NCI-H460 (cell line): ENCODE measurements around the gene CYP2A7. TPM values are rescaled to one million over a fixed set of nuclear protein-coding genes. Genes with fewer than 3 reads are reported as not detected.
"Not testable (repeated sequence)": the region's sequence is repeated elsewhere in the genome, so short reads cannot be mapped to it uniquely, and the experiment has no call there.

Experiments
- DNase-seq: peaks from one replicate; pipeline ENCODE4 v3.0.0-alpha.2; 2016; ENCODE audit warnings: low read depth; ENCODE audit errors: extremely low read depth
- total RNA-seq: library from RNA; depleted of rRNA; stranded (reverse); fragments of >200 nt; shearing (Covaris generic); gene quantifications from 2 replicates; pipeline ENCODE4 v1.2.3, GENCODE V29; 2014

Gene CYP2A7
- total RNA-seq, 1 experiment from 2014 or later = not detected

GRCh38 chr19:40900521-40900920 is 18.5 kb upstream of the CYP2A7 start:
- DNase-seq = not testable (repeated sequence)

GRCh38 chr19:40899964-40900363 is 17.9 kb upstream of the CYP2A7 start:
- DNase-seq = not testable (repeated sequence)

DNA sequence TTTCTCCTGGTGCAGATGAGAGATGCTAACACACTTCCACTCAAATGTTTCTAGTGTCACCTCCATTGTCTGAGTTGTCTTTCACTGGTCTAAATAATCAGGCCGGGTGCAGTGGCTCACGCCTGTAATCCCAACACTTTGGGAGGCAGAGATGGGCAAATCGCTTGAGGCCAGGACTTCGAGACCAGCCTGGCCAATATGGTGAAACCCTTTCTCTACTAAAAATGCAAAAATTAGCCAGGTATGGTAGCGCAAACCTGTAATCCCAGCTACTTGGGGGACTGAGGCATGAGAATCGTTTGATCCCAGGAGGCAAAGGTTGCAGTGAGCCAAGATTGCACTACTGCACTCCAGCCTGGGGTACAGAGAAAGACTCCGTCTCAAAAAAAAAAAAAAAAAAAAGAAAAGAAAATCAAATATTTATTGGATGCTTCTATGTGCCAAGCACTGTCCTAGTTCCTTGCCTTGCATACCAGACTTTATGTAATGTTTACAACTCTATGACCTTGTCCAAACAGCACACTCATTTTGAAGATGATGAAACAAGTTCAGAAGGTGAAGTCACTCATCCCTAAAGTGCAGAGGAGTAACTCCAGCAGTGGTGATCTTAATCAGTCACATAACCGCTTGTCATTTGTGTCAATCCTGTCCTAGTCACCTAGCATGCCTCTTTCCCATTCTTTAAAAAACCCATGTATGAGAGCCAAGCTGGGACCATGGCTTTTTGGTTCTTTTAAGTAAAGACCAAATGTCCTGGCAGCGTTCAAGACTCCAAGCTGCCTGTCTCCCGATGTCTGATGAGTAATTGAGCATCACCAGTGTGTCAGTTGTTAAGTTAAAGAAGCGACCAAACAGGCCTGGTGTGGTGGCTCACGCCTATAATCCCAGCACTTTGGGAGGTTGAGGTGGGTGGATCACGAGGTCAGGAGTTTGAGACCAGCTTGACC is 15.1 kb upstream of the CYP2A7 start:
- peak; percentile 16 for DNase-seq

- DNase-seq = no peak
Observed at GRCh38 chr19:40896418-40896796, 14.4 kb upstream of the CYP2A7 start.

GRCh38 chr19:40893112-40893511 is 11.1 kb upstream of the CYP2A7 start:
- DNase-seq = no peak

GRCh38 chr19:40889366-40889765 is 7.3 kb upstream of the CYP2A7 start:
- no peak for DNase-seq

DNA sequence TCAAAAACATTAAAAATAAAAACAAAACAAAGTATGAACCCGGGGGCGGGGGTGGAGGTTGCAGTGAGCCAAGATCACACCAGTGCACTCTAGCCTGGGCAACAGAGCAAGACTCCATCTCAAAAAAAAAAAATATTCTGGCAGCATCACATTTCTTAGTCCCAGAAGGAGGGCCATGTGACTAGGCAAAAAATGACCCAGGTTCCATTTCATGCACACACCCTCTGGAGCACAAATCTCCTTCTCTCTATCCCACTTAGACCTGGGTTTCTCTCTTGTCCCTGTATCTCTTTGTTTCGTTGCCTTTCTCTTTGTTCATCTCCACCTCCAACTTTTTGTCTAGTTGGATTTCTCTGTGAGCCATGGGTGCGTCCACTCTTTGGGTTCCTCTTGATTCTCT is 6.2 kb upstream of the CYP2A7 start:
- no peak for DNase-seq

- not testable (repeated sequence) for DNase-seq
Observed at GRCh38 chr19:40884187-40884931, 2.3 kb upstream of the CYP2A7 start.

DNA sequence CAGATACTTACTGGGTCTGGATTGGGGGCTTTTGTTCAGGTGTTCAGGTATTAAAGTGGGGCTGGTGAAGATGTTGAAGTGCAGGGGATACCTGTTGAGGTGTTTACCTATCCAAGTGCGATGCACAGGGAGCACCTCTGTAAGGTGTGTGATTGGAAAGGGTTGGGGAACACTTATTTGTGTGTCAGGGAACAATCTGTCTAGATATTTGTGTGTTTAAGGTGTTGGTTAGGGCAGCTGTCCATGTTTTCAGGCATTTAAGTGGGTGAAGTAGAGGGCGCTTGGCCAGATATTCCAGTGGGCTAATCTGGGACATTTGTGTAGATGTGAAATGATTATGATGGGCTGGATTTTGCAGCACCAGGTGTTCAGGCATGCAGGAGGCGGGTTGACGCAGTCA is 2.7 kb downstream of the CYP2A7 start:
- not testable (repeated sequence) for DNase-seq

DNA sequence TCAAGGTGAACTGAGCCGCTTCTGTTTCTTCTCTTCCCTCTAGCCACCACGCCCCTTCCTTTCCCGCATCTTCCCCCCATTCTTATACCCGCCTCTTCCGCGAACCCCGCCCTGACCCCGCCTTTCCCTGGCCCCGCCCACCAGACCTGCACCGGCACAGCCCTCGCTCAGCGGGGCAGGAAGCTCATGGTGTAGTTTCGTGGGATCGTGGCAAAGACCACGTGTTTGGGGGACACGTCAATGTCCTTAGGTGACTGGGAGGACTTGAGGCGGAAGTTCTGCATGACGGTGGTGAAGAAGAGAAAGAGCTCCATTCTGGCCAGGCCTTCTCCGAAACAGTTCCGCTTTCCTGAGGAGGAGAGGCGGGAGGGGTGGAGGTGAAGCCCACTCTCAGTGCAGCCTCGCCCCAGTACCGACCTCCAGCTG is 6.5 kb downstream of the CYP2A7 start:
- not testable (repeated sequence) for DNase-seq

GRCh38 chr19:40874874-40875273 is 7.2 kb downstream of the CYP2A7 start:
- not testable (repeated sequence) for DNase-seq

DNA sequence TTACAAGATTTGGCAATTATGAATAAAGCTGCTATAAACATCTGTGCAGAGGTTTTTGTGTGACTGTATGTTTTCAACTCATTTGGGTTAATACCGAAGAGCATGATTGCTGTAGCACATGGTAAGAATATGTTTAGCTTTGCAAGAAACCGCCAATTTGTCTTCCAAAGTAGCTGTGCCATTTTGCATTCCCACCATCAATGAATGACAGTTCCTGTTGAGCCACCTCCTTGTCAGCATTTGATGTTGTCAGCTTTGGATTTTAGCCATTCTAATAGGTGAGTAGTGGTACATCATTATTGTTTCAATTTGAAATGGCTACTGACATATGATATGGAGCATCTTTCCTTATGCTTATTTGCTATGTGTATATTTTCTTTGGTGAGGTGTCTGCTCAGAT is 8.2 kb downstream of the CYP2A7 start:
- not testable (repeated sequence) for DNase-seq

GRCh38 chr19:40872209-40872608 is 9.8 kb downstream of the CYP2A7 start:
- DNase-seq = no peak

DNA sequence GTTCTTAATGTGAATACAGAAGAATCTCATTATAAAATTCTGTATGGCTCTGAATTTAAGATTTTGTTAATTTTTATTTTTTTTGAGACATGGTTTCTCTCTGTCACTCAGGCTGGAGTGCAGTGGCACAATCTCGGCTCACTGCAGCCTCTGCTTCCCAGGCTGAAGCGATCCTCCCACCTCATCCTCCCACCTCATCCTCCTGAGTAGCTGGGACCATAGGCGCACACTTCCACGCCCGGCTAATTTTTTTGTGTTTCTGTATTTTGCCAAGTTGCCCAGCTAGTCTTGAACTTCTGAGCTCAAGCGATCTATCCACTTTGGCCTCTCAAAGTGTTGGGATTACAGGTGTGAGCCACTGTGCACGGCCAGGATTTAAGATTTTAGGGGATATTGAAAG is 14.3 kb downstream of the CYP2A7 start:
- no peak for DNase-seq

GRCh38 chr19:40864739-40865496 is 17.1 kb downstream of the CYP2A7 start:
- DNase-seq = not testable (repeated sequence)

DNA sequence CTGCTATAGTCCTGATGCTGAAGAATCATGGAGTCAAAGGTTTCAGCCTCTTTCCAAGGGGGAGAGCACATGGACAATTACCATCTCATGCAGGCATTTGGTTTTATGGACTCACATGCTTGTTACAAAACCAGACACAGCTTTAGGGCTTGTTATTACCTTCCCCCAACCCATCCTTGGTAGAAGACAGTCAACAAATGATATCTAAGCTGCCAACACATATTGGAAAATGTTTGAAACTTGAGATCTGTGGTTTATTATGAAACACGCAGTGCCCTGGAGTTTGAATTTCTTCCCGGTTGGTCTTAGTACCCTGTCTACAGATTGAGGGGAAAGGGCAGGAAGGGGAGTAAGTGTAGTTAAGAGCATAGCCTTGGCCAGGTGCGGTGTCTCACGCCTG is 19.2 kb downstream of the CYP2A7 start:
- DNase-seq = no peak

- DNase-seq = no peak
Observed at GRCh38 chr19:40862333-40862732, 19.7 kb downstream of the CYP2A7 start.

DNA sequence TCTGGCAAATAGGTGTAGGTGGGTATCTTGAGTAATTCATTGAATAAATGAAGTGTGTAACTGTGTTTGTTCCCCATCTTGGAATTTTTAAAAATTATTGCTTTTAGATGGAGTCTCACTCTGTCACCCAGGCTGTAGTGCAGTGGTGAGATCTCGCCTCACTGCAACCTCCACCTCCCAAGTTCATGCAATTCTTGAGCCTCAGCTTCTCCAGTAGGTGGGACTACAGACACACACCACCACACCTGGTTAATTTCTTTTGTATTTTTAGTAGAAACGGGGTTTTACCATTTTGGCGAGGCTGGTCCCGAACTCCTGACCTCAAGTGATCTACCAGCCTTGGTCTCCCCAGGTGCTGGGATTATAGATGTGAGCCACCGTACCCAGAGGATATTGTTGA is 23.9 kb downstream of the CYP2A7 start:
- no peak for DNase-seq

GRCh38 chr19:40852467-40853152 is 29.4 kb downstream of the CYP2A7 start:
- not testable (repeated sequence) for DNase-seq

DNA sequence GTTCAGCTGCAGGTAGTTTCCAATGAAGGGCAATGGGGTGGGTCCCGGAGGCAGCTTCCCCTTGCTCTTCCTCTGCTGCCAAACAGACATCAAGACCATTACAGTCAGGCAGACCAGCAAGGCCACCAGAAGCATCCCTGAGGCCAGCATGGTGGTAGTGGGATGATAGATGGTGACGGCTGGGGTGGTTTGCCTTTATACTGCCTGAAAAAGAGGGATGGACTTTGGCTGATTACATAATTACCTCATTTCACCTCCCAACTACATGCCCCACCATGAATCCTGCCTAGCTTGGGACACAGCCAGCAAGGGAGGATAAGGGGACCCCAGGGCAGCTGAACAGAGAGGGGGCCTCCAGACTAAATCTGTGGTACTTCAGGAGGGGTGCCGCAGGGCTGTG is 31.8 kb downstream of the CYP2A7 start, which contains the start of gene CYP2A6:
Gene CYP2A6 (minus strand): TSS at position 171 of the 400 bp plus-strand sequence. CDS start 21 bp downstream, at position 150.
- not testable (repeated sequence) for DNase-seq
